Measurements from ENCODE around the gene SLC25A33. TPM values are rescaled to one million over a fixed set of nuclear protein-coding genes. Genes with fewer than 3 reads are reported as not detected.

The SLC25A33 gene
- polyA plus RNA-seq, 4 donors = 2.7 to 6.3 (median 4.2) TPM

DNA sequence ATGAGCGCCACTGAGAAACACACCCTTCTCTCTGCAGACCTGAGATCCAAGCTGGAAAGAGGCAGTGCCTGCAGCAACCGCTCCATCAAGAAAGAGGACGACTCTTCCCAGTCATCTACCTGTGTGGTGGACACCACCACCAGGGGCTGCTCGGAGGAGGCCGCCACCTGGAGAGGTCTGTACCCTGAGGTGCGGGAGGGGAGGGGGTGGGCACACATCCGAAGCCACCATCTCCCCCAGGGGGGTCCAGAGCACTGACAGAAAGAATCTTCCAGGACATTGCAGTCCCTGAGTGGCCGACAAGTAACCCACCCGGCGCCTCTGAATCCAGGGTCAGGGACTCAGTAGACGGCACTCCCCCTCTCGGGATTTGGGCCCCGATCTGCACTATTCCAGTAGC lies 72.5 kb downstream of the SLC25A33 start:
- no peaks in the 10 kb centered on the region for H3K27me3 ChIP-seq (ENCODE audit: control insufficient read depth in 3 of 3, insufficient read depth in 3 of 3, low read length in 3 of 3)
- FAIRE-seq (no peak), DNase-seq (no peak)
- no peaks in the 10 kb centered on the region for H3K4me1 ChIP-seq (ENCODE audit: control insufficient read depth in 3 of 3, insufficient read depth in 2 of 3, low read depth in 1 of 3, low read length in 2 of 3)
- 87 to 92% (median 90%) methylated on average over 13 of the region's 13 CpGs for WGBS, 3 donors
- H3K9me3 ChIP-seq (ENCODE audit: control insufficient read depth in 2 of 2, insufficient read depth in 1 of 2, low read depth in 1 of 2, low read length in 1 of 2) = no peaks in the 10 kb centered on the region
- no peak overlapping the region for H3K27ac ChIP-seq (ENCODE audit: low read depth in 1 of 3, low read length in 2 of 3)
- peaks cover 2 to 73% (median 5%) of the 10 kb centered on the region in 3 donors for H3K36me3 ChIP-seq (ENCODE audit: control insufficient read depth in 3 of 3, insufficient read depth in 2 of 3, low read depth in 1 of 3, low read length in 3 of 3)
- H3K4me3 ChIP-seq (ENCODE audit: low read depth in 1 of 3, low read length in 3 of 3) = no peak overlapping the region

DNA sequence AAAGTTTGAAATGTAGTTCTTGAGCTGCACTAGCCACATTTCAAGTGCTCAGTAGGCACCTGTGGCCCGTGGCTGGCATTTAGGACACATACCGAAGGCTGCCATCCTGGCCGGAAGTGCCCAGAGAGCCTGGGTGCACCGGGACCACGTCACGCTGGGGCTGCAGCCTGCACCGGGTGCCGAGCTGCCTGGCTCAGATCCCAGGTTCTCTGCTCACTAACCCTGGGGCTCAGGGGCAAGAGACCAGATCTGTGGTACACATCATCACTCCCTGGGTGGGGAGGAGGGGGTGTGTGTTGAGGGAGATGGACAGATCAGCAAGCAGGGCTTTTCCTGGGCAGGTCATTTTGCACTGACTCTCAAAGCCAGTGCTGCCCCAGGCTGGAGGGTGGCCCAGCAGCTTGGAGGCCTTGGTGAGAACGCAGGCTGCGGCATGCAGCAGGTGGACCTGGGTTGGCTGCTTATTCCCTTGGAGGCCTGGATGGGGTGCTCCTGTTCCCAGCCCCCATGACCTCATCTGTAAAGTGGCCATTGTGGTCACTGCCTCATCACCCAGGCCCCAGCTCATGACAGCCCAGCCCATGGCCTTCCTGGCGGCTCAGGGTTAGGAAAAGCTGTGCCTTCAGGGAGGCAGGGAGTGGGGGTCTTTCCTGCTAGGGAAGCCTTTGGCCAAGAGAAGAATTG lies 73.0 kb downstream of the SLC25A33 start:
- Histone ChIP-seq H3K36me3 (ENCODE audit: control insufficient read depth in 3 of 3, insufficient read depth in 2 of 3, low read depth in 1 of 3, low read length in 3 of 3) (peaks cover 2 to 67% (median 5%) of the 10 kb centered on the region in 3 donors), H3K4me1 (ENCODE audit: control insufficient read depth in 3 of 3, insufficient read depth in 2 of 3, low read depth in 1 of 3, low read length in 2 of 3) (no peaks in the 10 kb centered on the region), H3K9me3 (ENCODE audit: control insufficient read depth in 2 of 2, insufficient read depth in 1 of 2, low read depth in 1 of 2, low read length in 1 of 2) (no peaks in the 10 kb centered on the region), H3K4me3 (ENCODE audit: low read depth in 1 of 3, low read length in 3 of 3) (no peak overlapping the region), H3K27me3 (ENCODE audit: control insufficient read depth in 3 of 3, insufficient read depth in 3 of 3, low read length in 3 of 3) (no peaks in the 10 kb centered on the region), H3K27ac (ENCODE audit: low read depth in 1 of 3, low read length in 2 of 3) (no peak overlapping the region)
- FAIRE-seq = no peak
- WGBS, 3 donors = 88 to 89% (median 88%) methylated on average over 11 of the region's 11 CpGs
- no peak for DNase-seq

GRCh38 chr1:9612871-9613624 lies 73.8 kb downstream of the SLC25A33 start:
- FAIRE-seq (no peak), DNase-seq (no peak)
- peaks cover 0 to 60% (median 2%) of the 10 kb centered on the region in 3 donors for H3K36me3 ChIP-seq (ENCODE audit: control insufficient read depth in 3 of 3, insufficient read depth in 2 of 3, low read depth in 1 of 3, low read length in 3 of 3)
- H3K27ac ChIP-seq (ENCODE audit: low read depth in 1 of 3, low read length in 2 of 3) = no peak overlapping the region
- H3K27me3 ChIP-seq (ENCODE audit: control insufficient read depth in 3 of 3, insufficient read depth in 3 of 3, low read length in 3 of 3) = no peaks in the 10 kb centered on the region
- no peak overlapping the region for H3K4me3 ChIP-seq (ENCODE audit: low read depth in 1 of 3, low read length in 3 of 3)
- no peaks in the 10 kb centered on the region for H3K4me1 ChIP-seq (ENCODE audit: control insufficient read depth in 3 of 3, insufficient read depth in 2 of 3, low read depth in 1 of 3, low read length in 2 of 3)
- H3K9me3 ChIP-seq (ENCODE audit: control insufficient read depth in 2 of 2, insufficient read depth in 1 of 2, low read depth in 1 of 2, low read length in 1 of 2) = no peaks in the 10 kb centered on the region
- WGBS, 3 donors = 86 to 89% (median 87%) methylated on average over 19 to 20 of the region's 20 CpGs

- H3K27ac ChIP-seq (ENCODE audit: low read depth in 1 of 3, low read length in 2 of 3) = no peak overlapping the region
- H3K4me1 ChIP-seq (ENCODE audit: control insufficient read depth in 3 of 3, insufficient read depth in 2 of 3, low read depth in 1 of 3, low read length in 2 of 3) = no peaks in the 10 kb centered on the region
- no peak for FAIRE-seq
- no peak for DNase-seq
- peaks cover 0 to 53% (median 2%) of the 10 kb centered on the region in 3 donors for H3K36me3 ChIP-seq (ENCODE audit: control insufficient read depth in 3 of 3, insufficient read depth in 2 of 3, low read depth in 1 of 3, low read length in 3 of 3)
- no peak overlapping the region for H3K4me3 ChIP-seq (ENCODE audit: low read depth in 1 of 3, low read length in 3 of 3)
- no peaks in the 10 kb centered on the region for H3K27me3 ChIP-seq (ENCODE audit: control insufficient read depth in 3 of 3, insufficient read depth in 3 of 3, low read length in 3 of 3)
- 87 to 90% (median 88%) methylated on average over 13 to 17 of the region's 17 CpGs for WGBS, 3 donors
- H3K9me3 ChIP-seq (ENCODE audit: control insufficient read depth in 2 of 2, insufficient read depth in 1 of 2, low read depth in 1 of 2, low read length in 1 of 2) = no peaks in the 10 kb centered on the region
Measured at GRCh38 chr1:9613625-9614299, 74.5 kb downstream of the SLC25A33 start.

DNA sequence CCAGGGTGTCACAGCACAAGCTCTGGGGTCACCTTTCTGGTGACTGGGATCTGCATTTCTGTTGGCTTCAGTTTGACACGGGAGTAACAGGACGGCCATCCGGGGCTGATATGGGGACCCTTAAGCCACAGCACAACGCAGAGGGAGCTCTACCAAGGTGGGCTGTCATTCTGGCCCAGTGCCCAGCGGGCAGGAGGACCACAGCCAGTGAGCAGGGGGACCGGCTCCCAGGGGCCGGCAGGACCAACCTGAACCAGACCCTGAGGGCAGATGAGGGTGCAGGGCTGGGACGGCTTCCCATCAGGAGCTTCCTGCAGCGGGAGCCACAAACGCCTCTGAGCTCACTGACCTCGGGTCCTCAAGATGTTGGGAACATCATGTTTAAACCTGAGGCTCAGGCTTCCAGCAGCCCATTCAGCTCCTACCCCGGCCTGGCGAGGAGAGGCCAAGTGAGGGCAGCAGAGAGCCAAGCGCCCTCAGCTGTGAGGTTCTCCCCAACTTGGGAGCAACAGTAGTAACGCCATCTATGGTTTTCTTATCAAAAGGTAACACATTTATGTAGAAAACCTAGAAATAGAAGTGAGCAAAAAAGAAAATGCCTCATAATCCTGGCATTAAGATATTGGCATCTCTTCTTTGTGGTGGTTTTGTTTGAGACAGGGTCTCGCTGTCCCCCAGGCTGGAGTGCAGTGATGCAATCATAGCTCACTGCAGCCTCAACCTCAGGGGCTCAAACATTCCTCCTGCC lies 76.2 kb downstream of the SLC25A33 start:
- no peaks in the 10 kb centered on the region for H3K4me1 ChIP-seq (ENCODE audit: control insufficient read depth in 3 of 3, insufficient read depth in 2 of 3, low read depth in 1 of 3, low read length in 2 of 3)
- H3K27me3 ChIP-seq (ENCODE audit: control insufficient read depth in 3 of 3, insufficient read depth in 3 of 3, low read length in 3 of 3) = peaks cover 0 to 4% (median 0%) of the 10 kb centered on the region in 3 donors
- WGBS, 3 donors = 49 to 51% (median 49%) methylated on average over 16 of the region's 16 CpGs
- H3K4me3 ChIP-seq (ENCODE audit: low read depth in 1 of 3, low read length in 3 of 3) = no peak overlapping the region
- DNase-seq (peak; percentile 43 to 44), FAIRE-seq (no peak)
- H3K9me3 ChIP-seq (ENCODE audit: control insufficient read depth in 2 of 2, insufficient read depth in 1 of 2, low read depth in 1 of 2, low read length in 1 of 2) = no peaks in the 10 kb centered on the region
- no peak overlapping the region for H3K27ac ChIP-seq (ENCODE audit: low read depth in 1 of 3, low read length in 2 of 3)
- peaks cover 0 to 36% (median 2%) of the 10 kb centered on the region in 3 donors for H3K36me3 ChIP-seq (ENCODE audit: control insufficient read depth in 3 of 3, insufficient read depth in 2 of 3, low read depth in 1 of 3, low read length in 3 of 3)

- no peak for DNase-seq
- WGBS, 3 donors = 75 to 80% (median 76%) methylated on average over 18 of the region's 18 CpGs
- FAIRE-seq = no peak
- no peaks in the 10 kb centered on the region for H3K9me3 ChIP-seq (ENCODE audit: control insufficient read depth in 2 of 2, insufficient read depth in 1 of 2, low read depth in 1 of 2, low read length in 1 of 2)
- peaks cover 0 to 4% (median 0%) of the 10 kb centered on the region in 3 donors for H3K27me3 ChIP-seq (ENCODE audit: control insufficient read depth in 3 of 3, insufficient read depth in 3 of 3, low read length in 3 of 3)
- no peak overlapping the region for H3K4me3 ChIP-seq (ENCODE audit: low read depth in 1 of 3, low read length in 3 of 3)
- no peak overlapping the region for H3K27ac ChIP-seq (ENCODE audit: low read depth in 1 of 3, low read length in 2 of 3)
- no peaks in the 10 kb centered on the region for H3K36me3 ChIP-seq (ENCODE audit: control insufficient read depth in 3 of 3, insufficient read depth in 2 of 3, low read depth in 1 of 3, low read length in 3 of 3)
- no peaks in the 10 kb centered on the region for H3K4me1 ChIP-seq (ENCODE audit: control insufficient read depth in 3 of 3, insufficient read depth in 2 of 3, low read depth in 1 of 3, low read length in 2 of 3)
Measured at GRCh38 chr1:9618909-9619679, 79.8 kb downstream of the SLC25A33 start.

DNA sequence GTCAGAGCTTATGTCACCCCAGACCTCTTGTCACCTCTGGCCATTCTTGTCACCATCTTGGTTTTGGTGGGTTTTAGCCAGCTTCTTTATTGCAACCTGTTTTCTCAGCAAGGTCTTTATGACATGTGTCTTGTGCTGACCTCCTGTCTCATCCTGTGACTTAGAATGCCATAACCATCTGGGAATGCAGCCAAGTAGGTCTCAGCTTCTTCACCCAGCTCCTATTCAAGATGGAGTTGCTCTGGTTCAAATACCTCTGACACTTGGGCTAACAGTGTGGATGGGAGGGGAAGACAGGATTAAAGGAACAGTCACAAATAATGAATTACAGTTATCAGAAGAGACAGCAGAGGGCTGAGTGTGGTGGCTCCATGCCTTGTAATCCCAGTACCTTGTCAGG lies 81.8 kb downstream of the SLC25A33 start:
- Histone ChIP-seq H3K27ac (ENCODE audit: low read depth in 1 of 3, low read length in 2 of 3) (no peak overlapping the region), H3K27me3 (ENCODE audit: control insufficient read depth in 3 of 3, insufficient read depth in 3 of 3, low read length in 3 of 3) (peaks cover 0 to 4% (median 0%) of the 10 kb centered on the region in 3 donors), H3K9me3 (ENCODE audit: control insufficient read depth in 2 of 2, insufficient read depth in 1 of 2, low read depth in 1 of 2, low read length in 1 of 2) (no peaks in the 10 kb centered on the region), H3K36me3 (ENCODE audit: control insufficient read depth in 3 of 3, insufficient read depth in 2 of 3, low read depth in 1 of 3, low read length in 3 of 3) (no peaks in the 10 kb centered on the region), H3K4me1 (ENCODE audit: control insufficient read depth in 3 of 3, insufficient read depth in 2 of 3, low read depth in 1 of 3, low read length in 2 of 3) (no peaks in the 10 kb centered on the region), H3K4me3 (ENCODE audit: low read depth in 1 of 3, low read length in 3 of 3) (no peak overlapping the region)
- FAIRE-seq (no peak), DNase-seq (no peak)
